SK-N-SH (cell line): ENCODE results near the gene SHISAL1. TPM values are rescaled to one million over a fixed set of nuclear protein-coding genes. Genes with fewer than 3 reads are reported as not detected.

Experiments used
- CTCF ChIA-PET: fragments of 300-600, 350-600 bp; formaldehyde crosslinking; extraction: SDS; loops from one replicate; lab custom pipeline; 2021; lab: Yijun Ruan, JAX
- POLR2A ChIA-PET: fragments of 350-600 bp; sonication (Branson Sonifier 250); formaldehyde crosslinking; extraction: SDS; loops from one replicate; lab custom pipeline; 2020; ENCODE audit warnings: antibody characterized with exemption, inconsistent platforms; lab: Yijun Ruan, JAX
- DNase-seq: peaks from one replicate; pipeline ENCODE4 v3.0.0; 2012
- H2AFZ ChIP-seq: fragments of 200-600 bp; sonication (generic); 2 replicates; pipeline ENCODE4 v1.8.1; 2016; ENCODE audit warnings: antibody characterized with exemption, mild to moderate bottlenecking, low read depth
- H3F3A ChIP-seq: fragments of 200-600 bp; sonication (generic); replicated peaks from 2 replicates; pipeline ENCODE3; 2016; ENCODE audit warnings: antibody characterized with exemption, mild to moderate bottlenecking; ENCODE audit not compliant: insufficient read depth
- H3K27ac ChIP-seq, 2 experiments: fragments of 200-500 bp in 1 of 2; fragments of 200-600 bp in 1 of 2; sonication (Bioruptor generic) in 1 of 2; sonication (generic), shearing (Covaris generic) in 1 of 2; 2 replicates each; pipeline versions ENCODE4 v1.5.1 to v1.6.1; 2014 to 2016; ENCODE audit warnings: low read depth in 2 of 2, inconsistent platforms in 1 of 2, low read length in 1 of 2, mild to moderate bottlenecking in 1 of 2, mixed read lengths in 1 of 2
- H3K27me3 ChIP-seq: fragments of 200-600 bp; sonication (generic), shearing (Covaris generic); 2 replicates; pipeline ENCODE4 v1.6.1; 2016; ENCODE audit warnings: mixed run types; ENCODE audit not compliant: insufficient read depth
- H3K36me3 ChIP-seq, 2 experiments: fragments of 200-500 bp in 1 of 2; fragments of 200-600 bp in 1 of 2; sonication (Bioruptor generic) in 1 of 2; sonication (generic) in 1 of 2; replicated peaks in 1 of 2; 2 replicates each; pipeline versions ENCODE3 to v1.5.1; 2014 to 2016; ENCODE audit warnings: low read length in 1 of 2, mild to moderate bottlenecking in 1 of 2; ENCODE audit not compliant: insufficient read depth in 2 of 2, control insufficient read depth in 1 of 2
- H3K4me1 ChIP-seq, 2 experiments: fragments of 200-500 bp in 1 of 2; fragments of 200-600 bp in 1 of 2; sonication (Bioruptor generic) in 1 of 2; sonication (generic), shearing (Covaris generic) in 1 of 2; 2 replicates each; pipeline versions ENCODE4 v1.5.1 to v1.6.1; 2014 to 2016; ENCODE audit warnings: low read depth in 1 of 2, low read length in 1 of 2, mixed run types in 1 of 2; ENCODE audit not compliant: insufficient read depth in 2 of 2, control insufficient read depth in 1 of 2
- H3K4me2 ChIP-seq: fragments of 200-600 bp; sonication (generic), shearing (Covaris generic); 2 replicates; pipeline ENCODE4 v1.6.1; 2017; ENCODE audit warnings: mixed run types
- H3K4me3 ChIP-seq, 2 experiments: fragments of 200-500 bp in 1 of 2; fragments of 200-600 bp in 1 of 2; sonication (Bioruptor generic) in 1 of 2; sonication (generic), shearing (Covaris generic) in 1 of 2; 2 replicates each; pipeline versions ENCODE4 v1.5.1 to v1.8.1; 2014 to 2016; ENCODE audit warnings: low read depth in 2 of 2, inconsistent platforms in 1 of 2, low read length in 1 of 2, mild to moderate bottlenecking in 1 of 2, mixed read lengths in 1 of 2, moderate library complexity in 1 of 2
- H3K79me2 ChIP-seq: fragments of 200-600 bp; sonication (generic); 2 replicates; pipeline ENCODE4 v1.8.1; 2017; ENCODE audit warnings: mild to moderate bottlenecking; ENCODE audit not compliant: insufficient read depth
- H3K9ac ChIP-seq: fragments of 200-600 bp; sonication (generic); 2 replicates; pipeline ENCODE4 v1.6.1; 2017; ENCODE audit warnings: mixed run types
- H3K9me2 ChIP-seq: fragments of 200-600 bp; sonication (generic); 2 replicates; pipeline ENCODE4 v1.6.1; 2017; ENCODE audit warnings: mixed run types
- H3K9me3 ChIP-seq: fragments of 200-600 bp; sonication (generic); 2 replicates; pipeline ENCODE4 v1.6.1; 2017; ENCODE audit warnings: mixed run types, mild to moderate bottlenecking, moderate library complexity
- H4K20me1 ChIP-seq: fragments of 200-600 bp; sonication (generic); 2 replicates; pipeline ENCODE4 v1.6.1; 2017; ENCODE audit warnings: mild to moderate bottlenecking, mixed run types; ENCODE audit not compliant: insufficient read depth
- ELF1 ChIP-seq: IDR thresholded peaks from 2 replicates; pipeline ENCODE4 v1.4.0; 2012
- FOSL2 ChIP-seq: IDR thresholded peaks from 2 replicates; pipeline ENCODE4 v1.4.0; 2012; ENCODE audit warnings: low read depth, mild to moderate bottlenecking, moderate library complexity, borderline replicate concordance
- IRF3 ChIP-seq: fragments of 150-350 bp; IDR thresholded peaks from 2 replicates; pipeline ENCODE4 v1.6.1; 2016; ENCODE audit warnings: mild to moderate bottlenecking, low read depth, low read length
- JUND ChIP-seq: IDR thresholded peaks from 2 replicates; pipeline ENCODE4 v1.4.0; 2012
- NFIC ChIP-seq: IDR thresholded peaks from 2 replicates; pipeline ENCODE4 v1.4.0; 2012; ENCODE audit warnings: borderline replicate concordance
- PBX3 ChIP-seq: IDR thresholded peaks from 2 replicates; pipeline ENCODE4; 2012
- RXRA ChIP-seq: IDR thresholded peaks from 2 replicates; pipeline ENCODE4 v1.4.0; 2012; ENCODE audit warnings: low read depth, mild to moderate bottlenecking, borderline replicate concordance
- SIN3A ChIP-seq: IDR thresholded peaks from 2 replicates; pipeline ENCODE4 v1.6.1; 2012; ENCODE audit warnings: low read depth, mild to moderate bottlenecking, low read length, moderate library complexity, borderline replicate concordance
- TCF12 ChIP-seq: IDR thresholded peaks from 2 replicates; pipeline ENCODE4 v1.4.0; 2012
- TEAD4 ChIP-seq: IDR thresholded peaks from 2 replicates; pipeline ENCODE4 v1.4.0; 2012; ENCODE audit warnings: mild to moderate bottlenecking, borderline replicate concordance; ENCODE audit not compliant: insufficient read depth
- USF2 ChIP-seq: fragments of 150-350 bp; IDR thresholded peaks from 2 replicates; pipeline ENCODE4 v1.6.1; 2017; ENCODE audit warnings: antibody characterized with exemption, low read length, low read depth, borderline replicate concordance
- YY1 ChIP-seq: IDR thresholded peaks from 2 replicates; pipeline ENCODE4 v1.4.0; 2012; ENCODE audit warnings: low read depth, mild to moderate bottlenecking
- WGBS: methylation state at CpG from one replicate; pipeline ENCODE4 v1.1.6; 2017; ENCODE audit warnings: low lambda C conversion rate; 5-methylcytosine and 5-hydroxymethylcytosine counted together
- polyA plus RNA-seq, 3 experiments: library from polyadenylated mRNA; depleted of rRNA; stranded (reverse); fragments of >200 nt; gene quantifications; 2 replicates each; pipeline ENCODE4 v1.2.3, GENCODE V29; 2012
- TF ChIP-seq, protein P1 (sequence below): IDR thresholded peaks from 2 replicates; pipeline ENCODE4 v1.6.1; 2012; ENCODE audit warnings: mild to moderate bottlenecking, low read depth, low read length, moderate library complexity
- TF ChIP-seq, protein P2 (sequence below): fragments of 200-600 bp; sonication (generic); IDR thresholded peaks from 2 replicates; pipeline ENCODE4 v1.6.1; 2017; ENCODE audit warnings: antibody characterized with exemption, mild to moderate bottlenecking, moderate library complexity

The SHISAL1 gene
- polyA plus RNA-seq, 1 of the 3 experiments (the other 2 are of a cell fraction) = 0.10 TPM

GRCh38 chr22:44309137-44309536 lies 3.6 kb downstream of the SHISAL1 start:
- H3K4me1 ChIP-seq = peaks cover 0 to 12% of the 10 kb centered on the region in 2 experiments; a peak in 3 of 4 replicates
- no peaks in the 10 kb centered on the region for H3K9me2 ChIP-seq
- DNase-seq = no peak
- no peaks in the 10 kb centered on the region for H3K36me3 ChIP-seq
- WGBS = 11% methylated on average over 7 of the region's 16 CpGs
- no peaks in the 10 kb centered on the region for H3K27me3 ChIP-seq
- no peak overlapping the region for H2AFZ ChIP-seq
- ChIA-PET POLR2A (no interaction called here), CTCF (no interaction called here)
- no peaks in the 10 kb centered on the region for H4K20me1 ChIP-seq
- no peaks in the 10 kb centered on the region for H3K79me2 ChIP-seq
- H3K4me3 ChIP-seq = no peak overlapping the region
- peak overlapping the region; percentile 46; the same call in 1 of the 2 replicates for H3K9ac ChIP-seq
- no peaks in the 10 kb centered on the region for H3K9me3 ChIP-seq
- H3F3A ChIP-seq = peaks cover 6% of the 10 kb centered on the region
- H3K4me2 ChIP-seq = peak overlapping the region; percentile 62; the same call in 1 of the 2 replicates
- no peak for TF ChIP-seq USF2
- peak; percentile 63 for TF ChIP-seq TCF12
- TF ChIP-seq SIN3A = no peak
- no peak for TF ChIP-seq IRF3
- peak; percentile 84 for TF ChIP-seq FOSL2
- TF ChIP-seq NFIC = peak; percentile 55; the same call in 1 of the 2 replicates
- no peak for TF ChIP-seq RXRA
- no peak for TF ChIP-seq YY1
- TF ChIP-seq TEAD4 = no peak
- TF ChIP-seq JUND = peak; percentile 68
- peak; percentile 46 for TF ChIP-seq PBX3
- TF ChIP-seq ELF1 = peak; percentile 20; the same call in 1 of the 2 replicates
- TF ChIP-seq, protein P1, sequence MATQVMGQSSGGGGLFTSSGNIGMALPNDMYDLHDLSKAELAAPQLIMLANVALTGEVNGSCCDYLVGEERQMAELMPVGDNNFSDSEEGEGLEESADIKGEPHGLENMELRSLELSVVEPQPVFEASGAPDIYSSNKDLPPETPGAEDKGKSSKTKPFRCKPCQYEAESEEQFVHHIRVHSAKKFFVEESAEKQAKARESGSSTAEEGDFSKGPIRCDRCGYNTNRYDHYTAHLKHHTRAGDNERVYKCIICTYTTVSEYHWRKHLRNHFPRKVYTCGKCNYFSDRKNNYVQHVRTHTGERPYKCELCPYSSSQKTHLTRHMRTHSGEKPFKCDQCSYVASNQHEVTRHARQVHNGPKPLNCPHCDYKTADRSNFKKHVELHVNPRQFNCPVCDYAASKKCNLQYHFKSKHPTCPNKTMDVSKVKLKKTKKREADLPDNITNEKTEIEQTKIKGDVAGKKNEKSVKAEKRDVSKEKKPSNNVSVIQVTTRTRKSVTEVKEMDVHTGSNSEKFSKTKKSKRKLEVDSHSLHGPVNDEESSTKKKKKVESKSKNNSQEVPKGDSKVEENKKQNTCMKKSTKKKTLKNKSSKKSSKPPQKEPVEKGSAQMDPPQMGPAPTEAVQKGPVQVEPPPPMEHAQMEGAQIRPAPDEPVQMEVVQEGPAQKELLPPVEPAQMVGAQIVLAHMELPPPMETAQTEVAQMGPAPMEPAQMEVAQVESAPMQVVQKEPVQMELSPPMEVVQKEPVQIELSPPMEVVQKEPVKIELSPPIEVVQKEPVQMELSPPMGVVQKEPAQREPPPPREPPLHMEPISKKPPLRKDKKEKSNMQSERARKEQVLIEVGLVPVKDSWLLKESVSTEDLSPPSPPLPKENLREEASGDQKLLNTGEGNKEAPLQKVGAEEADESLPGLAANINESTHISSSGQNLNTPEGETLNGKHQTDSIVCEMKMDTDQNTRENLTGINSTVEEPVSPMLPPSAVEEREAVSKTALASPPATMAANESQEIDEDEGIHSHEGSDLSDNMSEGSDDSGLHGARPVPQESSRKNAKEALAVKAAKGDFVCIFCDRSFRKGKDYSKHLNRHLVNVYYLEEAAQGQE = 0 out of 2 replicates have a peak, but pooled peaks have one; percentile 14
- TF ChIP-seq, protein P2, sequence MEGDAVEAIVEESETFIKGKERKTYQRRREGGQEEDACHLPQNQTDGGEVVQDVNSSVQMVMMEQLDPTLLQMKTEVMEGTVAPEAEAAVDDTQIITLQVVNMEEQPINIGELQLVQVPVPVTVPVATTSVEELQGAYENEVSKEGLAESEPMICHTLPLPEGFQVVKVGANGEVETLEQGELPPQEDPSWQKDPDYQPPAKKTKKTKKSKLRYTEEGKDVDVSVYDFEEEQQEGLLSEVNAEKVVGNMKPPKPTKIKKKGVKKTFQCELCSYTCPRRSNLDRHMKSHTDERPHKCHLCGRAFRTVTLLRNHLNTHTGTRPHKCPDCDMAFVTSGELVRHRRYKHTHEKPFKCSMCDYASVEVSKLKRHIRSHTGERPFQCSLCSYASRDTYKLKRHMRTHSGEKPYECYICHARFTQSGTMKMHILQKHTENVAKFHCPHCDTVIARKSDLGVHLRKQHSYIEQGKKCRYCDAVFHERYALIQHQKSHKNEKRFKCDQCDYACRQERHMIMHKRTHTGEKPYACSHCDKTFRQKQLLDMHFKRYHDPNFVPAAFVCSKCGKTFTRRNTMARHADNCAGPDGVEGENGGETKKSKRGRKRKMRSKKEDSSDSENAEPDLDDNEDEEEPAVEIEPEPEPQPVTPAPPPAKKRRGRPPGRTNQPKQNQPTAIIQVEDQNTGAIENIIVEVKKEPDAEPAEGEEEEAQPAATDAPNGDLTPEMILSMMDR = no peak
- peak overlapping the region in 1 of 2 experiments; percentile 70; a peak in 2 of 4 replicates for H3K27ac ChIP-seq
